GM13976 (cell line): ENCODE data around the gene RDH5.

ENCODE experiments used
- DNase-seq: peaks from one replicate; pipeline ENCODE4 v3.0.0; 2012; ENCODE audit warnings: low spot score
- CTCF ChIP-seq: IDR thresholded peaks from 2 replicates; pipeline ENCODE4 v1.5.1; 2012; ENCODE audit warnings: borderline replicate concordance, mild to moderate bottlenecking; ENCODE audit not compliant: insufficient read depth; ENCODE audit errors: extremely low read depth, missing control alignments, control extremely low read depth
- in situ Hi-C: fragments of 300-500 bp; cut with MboI; formaldehyde crosslinking; loops from one replicate; pipeline ENCODE4 v1.12.0; 2022; ENCODE audit warnings: low sequenced_read_pairs, mixed read lengths, inconsistent platforms; ENCODE audit not compliant: unreplicated experiment

Gene RDH5

GRCh38 chr12:55722948-55723347 is 2.8 kb downstream of the RDH5 start:
- TF ChIP-seq CTCF: no peak
- in situ Hi-C loops: no loop called here
- no peak for DNase-seq

- TF ChIP-seq CTCF: no peak
- DNase-seq: no peak
- in situ Hi-C loops: no loop called here
Measured at GRCh38 chr12:55723516-55724225, 3.5 kb downstream of the RDH5 start.

GRCh38 chr12:55724226-55724939 is 4.2 kb downstream of the RDH5 start:
- peak; percentile 74 for TF ChIP-seq CTCF
- DNase-seq: peak; percentile 78
- in situ Hi-C loops: no loop called here

GRCh38 chr12:55724940-55725309 is 4.7 kb downstream of the RDH5 start:
- in situ Hi-C loops: no loop called here
- DNase-seq: no peak
- no peak for TF ChIP-seq CTCF

- DNase-seq: no peak
- no peak for TF ChIP-seq CTCF
- in situ Hi-C loops: no loop called here
Measured at GRCh38 chr12:55725556-55725955, 5.4 kb downstream of the RDH5 start.

- in situ Hi-C loops: no loop called here
- DNase-seq: no peak
- no peak for TF ChIP-seq CTCF
Measured at GRCh38 chr12:55726971-55727370, 6.8 kb downstream of the RDH5 start.
